ENCODE data around the gene TBX6. TPM values are rescaled to one million over a fixed set of nuclear protein-coding genes. Genes with fewer than 3 reads are reported as not detected.

Gene TBX6
- total and polyA plus RNA-seq, 10 of the 15 experiments (the other 5 are each of a cell fraction or from before 2014, with no cell fraction given): 0.08 to 0.90 (median 0.31) TPM; not detected in 2

DNA sequence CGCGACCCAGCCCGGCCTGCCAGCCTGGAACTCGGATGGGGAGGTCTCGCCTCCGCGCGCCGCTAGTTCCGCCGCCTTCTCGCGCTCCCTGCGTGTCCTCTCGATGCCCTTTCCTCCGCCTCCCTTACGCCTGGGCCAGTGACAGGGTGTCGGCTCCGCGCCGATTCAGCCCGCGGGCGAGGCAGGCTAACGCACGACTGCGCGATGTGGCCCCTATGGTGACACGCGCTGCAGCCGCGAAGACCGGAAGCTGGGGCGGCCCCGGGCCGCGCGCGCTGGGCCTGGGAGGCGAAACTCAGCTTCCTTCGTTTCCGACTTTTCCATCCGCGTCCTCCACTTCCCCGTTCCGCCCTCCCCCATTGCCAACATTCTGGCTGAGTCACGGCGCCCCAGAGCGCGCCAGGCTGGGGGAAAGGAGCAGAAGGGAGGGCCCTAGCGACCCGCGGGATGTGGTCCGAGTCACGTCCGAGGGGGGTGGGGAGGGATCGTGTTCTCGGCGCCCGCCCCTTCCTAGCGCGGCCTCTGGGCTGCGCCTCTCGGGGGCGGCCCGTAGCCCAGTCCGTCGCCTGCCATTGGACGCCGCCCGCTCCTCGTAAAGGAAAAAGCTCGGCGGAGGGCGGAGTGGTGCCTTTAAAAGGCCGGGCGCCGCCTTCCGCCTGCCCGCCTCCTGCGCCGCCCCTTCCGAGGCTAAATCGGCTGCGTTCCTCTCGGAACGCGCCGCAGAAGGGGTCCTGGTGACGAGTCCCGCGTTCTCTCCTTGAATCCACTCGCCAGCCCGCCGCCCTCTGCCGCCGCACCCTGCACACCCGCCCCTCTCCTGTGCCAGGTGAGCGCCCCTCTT is 26.4 kb downstream of the TBX6 start, which contains the start of gene ALDOA (continued):
- TF ChIP-seq, protein P1, sequence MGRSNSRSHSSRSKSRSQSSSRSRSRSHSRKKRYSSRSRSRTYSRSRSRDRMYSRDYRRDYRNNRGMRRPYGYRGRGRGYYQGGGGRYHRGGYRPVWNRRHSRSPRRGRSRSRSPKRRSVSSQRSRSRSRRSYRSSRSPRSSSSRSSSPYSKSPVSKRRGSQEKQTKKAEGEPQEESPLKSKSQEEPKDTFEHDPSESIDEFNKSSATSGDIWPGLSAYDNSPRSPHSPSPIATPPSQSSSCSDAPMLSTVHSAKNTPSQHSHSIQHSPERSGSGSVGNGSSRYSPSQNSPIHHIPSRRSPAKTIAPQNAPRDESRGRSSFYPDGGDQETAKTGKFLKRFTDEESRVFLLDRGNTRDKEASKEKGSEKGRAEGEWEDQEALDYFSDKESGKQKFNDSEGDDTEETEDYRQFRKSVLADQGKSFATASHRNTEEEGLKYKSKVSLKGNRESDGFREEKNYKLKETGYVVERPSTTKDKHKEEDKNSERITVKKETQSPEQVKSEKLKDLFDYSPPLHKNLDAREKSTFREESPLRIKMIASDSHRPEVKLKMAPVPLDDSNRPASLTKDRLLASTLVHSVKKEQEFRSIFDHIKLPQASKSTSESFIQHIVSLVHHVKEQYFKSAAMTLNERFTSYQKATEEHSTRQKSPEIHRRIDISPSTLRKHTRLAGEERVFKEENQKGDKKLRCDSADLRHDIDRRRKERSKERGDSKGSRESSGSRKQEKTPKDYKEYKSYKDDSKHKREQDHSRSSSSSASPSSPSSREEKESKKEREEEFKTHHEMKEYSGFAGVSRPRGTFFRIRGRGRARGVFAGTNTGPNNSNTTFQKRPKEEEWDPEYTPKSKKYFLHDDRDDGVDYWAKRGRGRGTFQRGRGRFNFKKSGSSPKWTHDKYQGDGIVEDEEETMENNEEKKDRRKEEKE (IDR thresholded peaks at IDR 0.05): no peak
- TF ChIP-seq ZNF384 (IDR thresholded peaks at IDR 0.05; ENCODE audit: borderline replicate concordance, low read depth, low read length) (no peak), PML (IDR thresholded peaks at IDR 0.05; ENCODE audit: low read length) (peak; percentile 97), IKZF2 (IDR thresholded peaks at IDR 0.05) (peak; percentile 88 to 93), KAT2A (conservative IDR thresholded peaks at IDR 0.05; ENCODE audit: control insufficient read depth, low read depth, low read length) (no peak), DPF2 (IDR thresholded peaks at IDR 0.05) (peak; percentile 91), IRF4 (IDR thresholded peaks at IDR 0.05; ENCODE audit: low read depth, low read length) (no peak), ZNF207 (IDR thresholded peaks at IDR 0.05; ENCODE audit: borderline replicate concordance) (peak; percentile 96), RAD51 (IDR thresholded peaks at IDR 0.05) (no peak), STAT1 (conservative IDR thresholded peaks at IDR 0.05) (peak; percentile 82; the same call in 1 of the 2 replicates)
- TF ChIP-seq, protein P2, sequence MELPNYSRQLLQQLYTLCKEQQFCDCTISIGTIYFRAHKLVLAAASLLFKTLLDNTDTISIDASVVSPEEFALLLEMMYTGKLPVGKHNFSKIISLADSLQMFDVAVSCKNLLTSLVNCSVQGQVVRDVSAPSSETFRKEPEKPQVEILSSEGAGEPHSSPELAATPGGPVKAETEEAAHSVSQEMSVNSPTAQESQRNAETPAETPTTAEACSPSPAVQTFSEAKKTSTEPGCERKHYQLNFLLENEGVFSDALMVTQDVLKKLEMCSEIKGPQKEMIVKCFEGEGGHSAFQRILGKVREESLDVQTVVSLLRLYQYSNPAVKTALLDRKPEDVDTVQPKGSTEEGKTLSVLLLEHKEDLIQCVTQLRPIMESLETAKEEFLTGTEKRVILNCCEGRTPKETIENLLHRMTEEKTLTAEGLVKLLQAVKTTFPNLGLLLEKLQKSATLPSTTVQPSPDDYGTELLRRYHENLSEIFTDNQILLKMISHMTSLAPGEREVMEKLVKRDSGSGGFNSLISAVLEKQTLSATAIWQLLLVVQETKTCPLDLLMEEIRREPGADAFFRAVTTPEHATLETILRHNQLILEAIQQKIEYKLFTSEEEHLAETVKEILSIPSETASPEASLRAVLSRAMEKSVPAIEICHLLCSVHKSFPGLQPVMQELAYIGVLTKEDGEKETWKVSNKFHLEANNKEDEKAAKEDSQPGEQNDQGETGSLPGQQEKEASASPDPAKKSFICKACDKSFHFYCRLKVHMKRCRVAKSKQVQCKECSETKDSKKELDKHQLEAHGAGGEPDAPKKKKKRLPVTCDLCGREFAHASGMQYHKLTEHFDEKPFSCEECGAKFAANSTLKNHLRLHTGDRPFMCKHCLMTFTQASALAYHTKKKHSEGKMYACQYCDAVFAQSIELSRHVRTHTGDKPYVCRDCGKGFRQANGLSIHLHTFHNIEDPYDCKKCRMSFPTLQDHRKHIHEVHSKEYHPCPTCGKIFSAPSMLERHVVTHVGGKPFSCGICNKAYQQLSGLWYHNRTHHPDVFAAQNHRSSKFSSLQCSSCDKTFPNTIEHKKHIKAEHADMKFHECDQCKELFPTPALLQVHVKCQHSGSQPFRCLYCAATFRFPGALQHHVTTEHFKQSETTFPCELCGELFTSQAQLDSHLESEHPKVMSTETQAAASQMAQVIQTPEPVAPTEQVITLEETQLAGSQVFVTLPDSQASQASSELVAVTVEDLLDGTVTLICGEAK (IDR thresholded peaks at IDR 0.05; ENCODE audit: borderline replicate concordance): no peak; the same call in 1 of the 2 replicates
- TF ChIP-seq, protein P3, sequence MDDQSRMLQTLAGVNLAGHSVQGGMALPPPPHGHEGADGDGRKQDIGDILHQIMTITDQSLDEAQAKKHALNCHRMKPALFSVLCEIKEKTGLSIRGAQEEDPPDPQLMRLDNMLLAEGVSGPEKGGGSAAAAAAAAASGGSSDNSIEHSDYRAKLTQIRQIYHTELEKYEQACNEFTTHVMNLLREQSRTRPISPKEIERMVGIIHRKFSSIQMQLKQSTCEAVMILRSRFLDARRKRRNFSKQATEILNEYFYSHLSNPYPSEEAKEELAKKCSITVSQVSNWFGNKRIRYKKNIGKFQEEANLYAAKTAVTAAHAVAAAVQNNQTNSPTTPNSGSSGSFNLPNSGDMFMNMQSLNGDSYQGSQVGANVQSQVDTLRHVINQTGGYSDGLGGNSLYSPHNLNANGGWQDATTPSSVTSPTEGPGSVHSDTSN (IDR thresholded peaks at IDR 0.05; ENCODE audit: insufficient replicate concordance, low read depth, low read length): peak; percentile 5
- TF ChIP-seq, protein P4, sequence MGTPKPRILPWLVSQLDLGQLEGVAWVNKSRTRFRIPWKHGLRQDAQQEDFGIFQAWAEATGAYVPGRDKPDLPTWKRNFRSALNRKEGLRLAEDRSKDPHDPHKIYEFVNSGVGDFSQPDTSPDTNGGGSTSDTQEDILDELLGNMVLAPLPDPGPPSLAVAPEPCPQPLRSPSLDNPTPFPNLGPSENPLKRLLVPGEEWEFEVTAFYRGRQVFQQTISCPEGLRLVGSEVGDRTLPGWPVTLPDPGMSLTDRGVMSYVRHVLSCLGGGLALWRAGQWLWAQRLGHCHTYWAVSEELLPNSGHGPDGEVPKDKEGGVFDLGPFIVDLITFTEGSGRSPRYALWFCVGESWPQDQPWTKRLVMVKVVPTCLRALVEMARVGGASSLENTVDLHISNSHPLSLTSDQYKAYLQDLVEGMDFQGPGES (IDR thresholded peaks at IDR 0.05): no peak
- TF ChIP-seq, protein P5, sequence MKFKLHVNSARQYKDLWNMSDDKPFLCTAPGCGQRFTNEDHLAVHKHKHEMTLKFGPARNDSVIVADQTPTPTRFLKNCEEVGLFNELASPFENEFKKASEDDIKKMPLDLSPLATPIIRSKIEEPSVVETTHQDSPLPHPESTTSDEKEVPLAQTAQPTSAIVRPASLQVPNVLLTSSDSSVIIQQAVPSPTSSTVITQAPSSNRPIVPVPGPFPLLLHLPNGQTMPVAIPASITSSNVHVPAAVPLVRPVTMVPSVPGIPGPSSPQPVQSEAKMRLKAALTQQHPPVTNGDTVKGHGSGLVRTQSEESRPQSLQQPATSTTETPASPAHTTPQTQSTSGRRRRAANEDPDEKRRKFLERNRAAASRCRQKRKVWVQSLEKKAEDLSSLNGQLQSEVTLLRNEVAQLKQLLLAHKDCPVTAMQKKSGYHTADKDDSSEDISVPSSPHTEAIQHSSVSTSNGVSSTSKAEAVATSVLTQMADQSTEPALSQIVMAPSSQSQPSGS (IDR thresholded peaks at IDR 0.05; ENCODE audit: low read length): no peak

All from GM12878 (cell line).